ENCODE data around the gene YBX1.
"Not testable (repeated sequence)": the region's sequence is repeated elsewhere in the genome, so short reads cannot be mapped to it uniquely, and the experiment has no call there.

The YBX1 gene

GRCh38 chr1:42751511-42752070 is 69.4 kb downstream of the YBX1 start:
- not testable (repeated sequence) for H3K4me3 ChIP-seq (ENCODE audit: low read length); H3K27me3 ChIP-seq (ENCODE audit: insufficient read depth, low read length); H3K4me1 ChIP-seq (ENCODE audit: insufficient read depth, low read length); H2AFZ ChIP-seq (ENCODE audit: low read depth, low read length)
- peaks cover 12% of the 10 kb centered on the region for H3K9me3 ChIP-seq (ENCODE audit: low read length)
- peaks cover 86% of the 10 kb centered on the region for H3K36me3 ChIP-seq (ENCODE audit: insufficient read depth, low read length)

GRCh38 chr1:42752284-42752683 is 70.1 kb downstream of the YBX1 start:
- Histone ChIP-seq H3K4me3 (ENCODE audit: low read length) (no peak overlapping the region), H3K36me3 (ENCODE audit: insufficient read depth, low read length) (peaks cover 81% of the 10 kb centered on the region), H3K9me3 (ENCODE audit: low read length) (peaks cover 12% of the 10 kb centered on the region)

GRCh38 chr1:42753070-42753469 is 70.9 kb downstream of the YBX1 start:
- H3K9me3 ChIP-seq (ENCODE audit: low read length) = peaks cover 12% of the 10 kb centered on the region
- H3K27me3 ChIP-seq (ENCODE audit: insufficient read depth, low read length) = no peaks in the 10 kb centered on the region
- H3K4me3 ChIP-seq (ENCODE audit: low read length) = no peak overlapping the region
- H2AFZ ChIP-seq (ENCODE audit: low read depth, low read length) = no peak overlapping the region
- H3K4me1 ChIP-seq (ENCODE audit: insufficient read depth, low read length) = no peaks in the 10 kb centered on the region
- peaks cover 80% of the 10 kb centered on the region for H3K36me3 ChIP-seq (ENCODE audit: insufficient read depth, low read length)

More at GRCh38 chr1:42752284-42752683, 70.1 kb downstream of the YBX1 start:
- H2AFZ ChIP-seq (ENCODE audit: low read depth, low read length) = no peak overlapping the region
- no peaks in the 10 kb centered on the region for H3K27me3 ChIP-seq (ENCODE audit: insufficient read depth, low read length)
- H3K4me1 ChIP-seq (ENCODE audit: insufficient read depth, low read length) = no peaks in the 10 kb centered on the region

All from neuron (in vitro differentiated cells).